Bone marrow (tissue), 2 donors: ENCODE measurements around the gene SERGEF.

ENCODE experiments used
- DNase-seq, 2 donors: peaks; one replicate each; lab custom pipeline; 2025; lab: John Stamatoyannopoulos, UW

SERGEF gene

GRCh38 chr11:17770048-17770652 lies 242.7 kb downstream of the SERGEF start:
- no peak for DNase-seq

- no peak for DNase-seq
Observed at GRCh38 chr11:17769218-17769617, 243.6 kb downstream of the SERGEF start.

- no peak for DNase-seq
Observed at GRCh38 chr11:17768547-17768946, 244.3 kb downstream of the SERGEF start.

GRCh38 chr11:17767914-17768313 lies 244.9 kb downstream of the SERGEF start:
- DNase-seq = no peak

- no peak for DNase-seq
Observed at GRCh38 chr11:17767301-17767885, 245.5 kb downstream of the SERGEF start.

- DNase-seq = no peak
Observed at GRCh38 chr11:17766590-17766989, 246.3 kb downstream of the SERGEF start.

GRCh38 chr11:17766073-17766359 lies 246.8 kb downstream of the SERGEF start:
- no peak for DNase-seq

- no peak for DNase-seq
Observed at GRCh38 chr11:17765356-17766072, 247.3 kb downstream of the SERGEF start.

- no peak for DNase-seq
Observed at GRCh38 chr11:17764446-17765218, 248.2 kb downstream of the SERGEF start.

- no peak for DNase-seq
Observed at GRCh38 chr11:17763703-17764102, 249.1 kb downstream of the SERGEF start.

GRCh38 chr11:17763244-17763643 lies 249.6 kb downstream of the SERGEF start:
- no peak for DNase-seq

GRCh38 chr11:17762309-17762974 lies 250.4 kb downstream of the SERGEF start:
- DNase-seq = no peak

GRCh38 chr11:17760102-17761029 lies 252.5 kb downstream of the SERGEF start:
- DNase-seq = no peak

- no peak for DNase-seq
Observed at GRCh38 chr11:17755891-17756290, 257.0 kb downstream of the SERGEF start.

GRCh38 chr11:17753641-17754040 lies 259.2 kb downstream of the SERGEF start:
- DNase-seq = no peak

GRCh38 chr11:17753153-17753552 lies 259.7 kb downstream of the SERGEF start:
- DNase-seq = no peak

- DNase-seq = no peak
Observed at GRCh38 chr11:17752144-17752543, 260.7 kb downstream of the SERGEF start.

- DNase-seq = no peak
Observed at GRCh38 chr11:17751558-17751957, 261.3 kb downstream of the SERGEF start.

- no peak for DNase-seq
Observed at GRCh38 chr11:17750801-17751165, 262.1 kb downstream of the SERGEF start.

- DNase-seq = no peak
Observed at GRCh38 chr11:17750013-17750800, 262.6 kb downstream of the SERGEF start.
